GM18520 (cell line): ENCODE results near the gene MGAM2.

Experiments used
- ATAC-seq: cut with Tn5 transposase; IDR thresholded peaks from one replicate; pipeline ENCODE4 v1.9.1; 2021; ENCODE audit not compliant: unreplicated experiment

The MGAM2 gene

DNA sequence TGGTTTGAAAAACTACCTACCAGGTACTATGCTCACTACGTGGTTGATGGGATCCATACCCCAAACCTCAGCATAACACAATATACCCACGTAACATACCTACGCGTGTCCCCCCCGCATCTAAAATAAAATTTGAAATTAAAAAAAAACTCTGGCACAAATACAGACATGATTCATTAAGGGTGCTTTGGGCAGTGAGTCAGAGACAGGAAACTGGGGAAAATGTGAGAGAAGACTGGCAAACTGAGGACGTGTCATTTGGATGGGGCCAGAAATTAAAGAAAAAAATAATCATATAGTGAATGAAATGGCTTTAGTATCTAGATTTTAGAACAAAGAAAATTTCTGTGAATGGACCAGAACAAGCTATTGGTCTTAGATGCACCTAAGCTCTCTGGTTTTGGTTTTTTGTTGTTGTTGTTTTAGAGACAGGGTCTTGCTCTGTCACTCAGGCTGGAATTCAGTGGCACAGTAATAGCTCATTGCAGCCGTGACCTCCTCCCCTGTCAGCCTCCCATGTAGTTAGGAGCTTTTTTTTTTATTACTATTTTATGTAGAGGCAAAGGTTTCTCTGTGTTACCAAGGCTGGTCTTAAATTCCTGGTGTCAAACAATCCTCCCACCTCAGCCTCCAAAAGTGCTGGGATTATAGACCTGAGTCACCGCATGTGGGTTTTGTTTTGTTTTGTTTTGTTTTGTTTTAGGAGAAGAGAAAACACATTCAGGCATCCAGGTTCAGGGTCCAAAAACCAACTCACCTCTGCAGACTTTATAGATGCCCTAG is 152.3 kb downstream of the MGAM2 start:
- no peak for ATAC-seq
